ENCODE data around the gene KRT6A.

Gene KRT6A

GRCh38 chr12:52493172-52493571 lies at the start of gene KRT6A:
Gene KRT6A (minus strand): TSS chr12:52493257. CDS start chr12:52493188, 69 bp downstream.
- H3K4me1 Mint-ChIP-seq: peaks cover 9% of the 10 kb centered on the region
- no peak for ATAC-seq

GRCh38 chr12:52542157-52542556 lies 49.1 kb upstream of the KRT6A start:
- Mint-ChIP-seq H3K36me3 (no peaks in the 10 kb centered on the region), H3K4me3 (no peak overlapping the region), H3K27ac (no peak overlapping the region), H3K4me1 (no peaks in the 10 kb centered on the region), H3K27me3 (peaks cover 24% of the 10 kb centered on the region), H3K9me3 (no peaks in the 10 kb centered on the region)
- ATAC-seq: no peak

More at GRCh38 chr12:52493172-52493571, at the start of gene KRT6A:
- Mint-ChIP-seq H3K36me3 (no peaks in the 10 kb centered on the region), H3K27me3 (peaks cover 61% of the 10 kb centered on the region), H3K27ac (no peak within 1 kb of the TSS), H3K4me3 (no peak within 1 kb of the TSS), H3K9me3 (no peaks in the 10 kb centered on the region)

DNA sequence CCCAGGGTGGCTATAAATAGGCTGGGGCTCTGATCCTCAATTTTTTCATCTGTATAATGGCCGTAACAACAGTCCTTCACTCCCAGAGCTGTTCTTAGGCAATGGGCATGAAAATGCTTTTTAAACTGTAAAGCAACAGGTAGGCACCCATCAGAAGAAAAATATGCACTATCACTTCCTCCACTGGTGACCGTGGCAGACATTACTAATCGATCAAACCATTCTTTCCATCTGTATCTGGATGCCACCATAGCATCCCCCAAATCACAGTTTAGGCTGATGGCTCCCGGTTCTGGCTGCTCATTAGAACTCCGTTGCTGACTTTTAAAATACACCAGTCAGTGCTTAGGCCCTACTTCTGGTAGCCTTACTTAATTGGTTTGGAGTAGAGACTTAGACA lies 48.7 kb upstream of the KRT6A start:
- Mint-ChIP-seq H3K36me3 (no peaks in the 10 kb centered on the region), H3K4me3 (no peak overlapping the region), H3K27ac (no peak overlapping the region), H3K4me1 (no peaks in the 10 kb centered on the region), H3K27me3 (peaks cover 25% of the 10 kb centered on the region), H3K9me3 (no peaks in the 10 kb centered on the region)
- ATAC-seq: no peak

DNA sequence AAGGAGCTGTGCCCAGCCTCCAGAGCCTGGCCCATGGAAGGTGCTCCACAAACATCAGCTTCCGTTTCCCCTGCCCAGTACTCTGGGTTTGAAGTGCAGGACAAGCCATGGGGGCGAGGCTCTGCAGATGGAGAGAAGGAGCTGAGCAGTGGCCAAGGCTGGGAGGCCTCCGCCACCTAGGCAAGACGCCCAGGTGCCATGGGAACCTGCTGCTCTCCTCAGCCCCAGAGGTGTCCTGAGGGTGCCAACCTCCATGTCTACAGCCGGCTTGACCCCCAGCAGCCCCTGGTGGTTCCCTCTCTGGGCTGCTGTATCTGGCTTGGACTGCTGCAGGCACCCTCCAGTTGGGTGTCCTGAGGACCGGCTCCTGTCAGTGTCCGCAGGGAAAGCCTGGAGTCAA lies 47.5 kb upstream of the KRT6A start:
- Mint-ChIP-seq H3K9me3 (no peaks in the 10 kb centered on the region), H3K27ac (no peak overlapping the region), H3K36me3 (no peaks in the 10 kb centered on the region), H3K4me1 (no peaks in the 10 kb centered on the region), H3K27me3 (peaks cover 14% of the 10 kb centered on the region), H3K4me3 (no peak overlapping the region)
- no peak for ATAC-seq

DNA sequence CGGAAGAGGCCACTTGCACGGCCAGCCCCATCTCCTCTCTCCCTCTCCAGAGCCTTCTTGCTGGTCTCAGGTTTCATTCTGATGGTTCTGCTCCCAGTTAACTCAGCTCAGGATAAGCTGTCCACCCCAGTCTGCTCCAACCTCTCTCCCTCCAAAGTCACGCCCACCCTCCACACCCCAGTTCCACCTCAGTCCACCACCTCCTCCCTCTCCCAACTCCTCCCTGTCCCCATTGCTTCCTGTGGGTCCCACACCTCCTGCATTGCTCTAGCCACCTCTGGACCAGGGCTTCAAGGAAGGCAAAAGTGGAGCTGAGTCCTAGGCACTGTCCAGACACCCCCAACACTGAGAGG lies 46.7 kb upstream of the KRT6A start:
- no peaks in the 10 kb centered on the region for H3K9me3 Mint-ChIP-seq
- ATAC-seq: no peak
- no peaks in the 10 kb centered on the region for H3K36me3 Mint-ChIP-seq
- H3K27me3 Mint-ChIP-seq: peaks cover 10% of the 10 kb centered on the region
- no peak overlapping the region for H3K4me3 Mint-ChIP-seq
- H3K27ac Mint-ChIP-seq: no peak overlapping the region
- no peaks in the 10 kb centered on the region for H3K4me1 Mint-ChIP-seq

DNA sequence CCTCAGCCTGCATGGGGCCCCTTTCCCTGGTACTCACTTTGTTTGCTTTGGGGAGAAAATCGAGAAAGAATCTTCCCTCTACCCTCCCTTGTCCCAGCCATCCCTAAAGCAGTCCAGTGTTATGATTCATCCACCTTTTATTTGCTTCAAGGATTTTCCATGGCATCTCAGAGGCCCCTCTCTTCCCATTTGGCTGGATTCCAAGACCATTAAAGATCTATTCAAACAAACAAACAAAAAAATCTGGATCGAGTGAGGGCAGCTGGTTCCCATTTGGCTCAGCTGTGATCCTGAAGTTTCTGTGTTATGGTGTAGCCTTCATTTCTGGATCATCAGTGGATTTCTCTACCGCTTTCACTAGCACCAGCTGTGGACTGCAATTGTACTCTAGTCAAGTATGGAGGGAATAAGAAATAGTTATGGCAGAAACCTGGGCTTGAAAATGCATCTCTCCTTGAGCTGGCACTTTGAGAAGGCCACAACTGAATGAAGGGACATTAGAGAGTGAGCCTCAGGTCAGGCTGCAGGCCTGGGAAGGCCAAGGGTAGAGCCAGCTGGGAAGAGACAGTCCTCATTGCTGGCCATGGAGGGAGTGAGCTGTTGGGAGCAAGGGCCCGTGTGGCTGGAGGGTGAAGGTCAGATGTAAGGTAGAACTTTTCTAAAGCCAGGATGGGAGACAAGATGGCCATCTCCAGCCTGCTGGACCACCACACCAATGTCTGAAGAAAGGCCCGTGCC lies 46.2 kb upstream of the KRT6A start:
- no peak overlapping the region for H3K27ac Mint-ChIP-seq

DNA sequence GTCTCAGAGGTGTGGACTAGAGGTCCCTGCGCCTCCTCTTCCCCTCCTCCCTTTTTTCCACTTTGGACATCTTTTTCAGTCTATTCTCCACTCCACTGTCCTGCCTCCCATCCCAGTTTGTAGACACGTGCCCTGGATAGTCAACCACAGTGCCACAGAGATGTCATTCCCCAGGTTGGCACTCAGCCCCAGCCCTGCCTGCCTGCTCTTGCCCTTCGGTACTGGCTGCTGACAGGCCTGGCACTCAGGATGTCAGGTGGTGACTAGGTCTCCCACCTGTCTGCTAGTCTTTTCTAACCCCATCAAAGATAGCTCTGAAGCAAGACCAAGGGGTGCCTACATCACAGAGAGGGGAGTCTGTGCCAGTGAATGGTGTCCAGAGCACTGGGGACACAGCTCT lies 44.0 kb upstream of the KRT6A start:
- no peak overlapping the region for H3K4me3 Mint-ChIP-seq
- H3K36me3 Mint-ChIP-seq: no peaks in the 10 kb centered on the region
- H3K4me1 Mint-ChIP-seq: no peaks in the 10 kb centered on the region
- H3K27me3 Mint-ChIP-seq: peaks cover 10% of the 10 kb centered on the region
- ATAC-seq: no peak
- H3K9me3 Mint-ChIP-seq: no peaks in the 10 kb centered on the region
- no peak overlapping the region for H3K27ac Mint-ChIP-seq

More for the DNA sequence above, 46.2 kb upstream of the KRT6A start:
- Mint-ChIP-seq H3K9me3 (no peaks in the 10 kb centered on the region), H3K36me3 (no peaks in the 10 kb centered on the region), H3K27me3 (peaks cover 10% of the 10 kb centered on the region), H3K4me1 (no peaks in the 10 kb centered on the region), H3K4me3 (no peak overlapping the region)
- no peak for ATAC-seq

- Mint-ChIP-seq H3K9me3 (no peaks in the 10 kb centered on the region), H3K27me3 (peaks cover 10% of the 10 kb centered on the region), H3K36me3 (no peaks in the 10 kb centered on the region), H3K27ac (no peak overlapping the region), H3K4me3 (no peak overlapping the region), H3K4me1 (peaks cover 7% of the 10 kb centered on the region)
- no peak for ATAC-seq
Measured at GRCh38 chr12:52535574-52535973, 42.5 kb upstream of the KRT6A start.

DNA sequence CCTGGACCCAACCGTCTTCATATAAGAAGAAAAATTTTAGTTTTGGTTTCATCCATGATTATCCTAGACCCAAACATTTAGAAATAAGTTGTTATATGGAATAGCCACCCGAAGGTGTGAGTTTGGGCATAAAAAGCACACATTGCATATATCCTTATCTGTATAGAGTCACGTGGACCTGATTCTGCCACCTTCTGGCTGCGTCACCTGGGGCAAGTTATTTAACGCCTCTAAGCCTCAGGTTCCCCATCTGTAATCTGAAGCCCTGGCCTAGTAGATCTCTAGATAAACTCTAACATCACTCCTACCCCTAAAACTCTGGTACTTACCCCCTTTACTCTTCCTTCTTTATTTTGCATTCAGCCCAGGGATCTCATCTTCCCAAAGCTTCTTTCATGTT lies 41.4 kb upstream of the KRT6A start:
- Mint-ChIP-seq H3K27me3 (peaks cover 10% of the 10 kb centered on the region), H3K9me3 (no peaks in the 10 kb centered on the region), H3K36me3 (no peaks in the 10 kb centered on the region), H3K4me3 (no peak overlapping the region), H3K4me1 (peaks cover 7% of the 10 kb centered on the region), H3K27ac (no peak overlapping the region)
- no peak for ATAC-seq

- Mint-ChIP-seq H3K4me1 (peaks cover 7% of the 10 kb centered on the region), H3K9me3 (no peaks in the 10 kb centered on the region), H3K36me3 (no peaks in the 10 kb centered on the region), H3K27ac (no peak overlapping the region), H3K27me3 (peaks cover 10% of the 10 kb centered on the region), H3K4me3 (no peak overlapping the region)
- ATAC-seq: no peak
Measured at GRCh38 chr12:52533686-52534470, 40.8 kb upstream of the KRT6A start.

DNA sequence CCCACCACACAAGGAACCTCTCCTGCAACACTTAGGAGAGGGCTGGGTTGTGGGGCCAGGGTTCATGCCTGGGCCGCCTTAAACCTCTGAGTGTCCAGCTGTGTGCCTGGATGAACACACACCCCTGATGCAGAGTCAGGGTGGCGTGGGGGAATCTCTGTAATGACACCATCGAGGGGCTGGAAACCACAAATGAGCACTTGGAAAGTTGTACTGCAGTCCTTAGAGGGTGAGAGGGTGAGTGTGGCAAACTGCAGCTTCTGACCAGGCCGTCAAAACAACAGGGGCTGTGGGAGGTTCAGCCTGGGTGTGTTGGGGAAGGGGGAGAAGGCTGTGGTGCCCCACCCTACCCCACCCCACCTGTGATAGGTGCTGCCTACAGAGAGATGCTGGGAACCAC lies 39.6 kb upstream of the KRT6A start:
- peaks cover 10% of the 10 kb centered on the region for H3K27me3 Mint-ChIP-seq
- no peaks in the 10 kb centered on the region for H3K9me3 Mint-ChIP-seq
- no peak overlapping the region for H3K4me3 Mint-ChIP-seq
- no peak for ATAC-seq
- H3K4me1 Mint-ChIP-seq: peaks cover 7% of the 10 kb centered on the region
- no peaks in the 10 kb centered on the region for H3K36me3 Mint-ChIP-seq
- no peak overlapping the region for H3K27ac Mint-ChIP-seq

DNA sequence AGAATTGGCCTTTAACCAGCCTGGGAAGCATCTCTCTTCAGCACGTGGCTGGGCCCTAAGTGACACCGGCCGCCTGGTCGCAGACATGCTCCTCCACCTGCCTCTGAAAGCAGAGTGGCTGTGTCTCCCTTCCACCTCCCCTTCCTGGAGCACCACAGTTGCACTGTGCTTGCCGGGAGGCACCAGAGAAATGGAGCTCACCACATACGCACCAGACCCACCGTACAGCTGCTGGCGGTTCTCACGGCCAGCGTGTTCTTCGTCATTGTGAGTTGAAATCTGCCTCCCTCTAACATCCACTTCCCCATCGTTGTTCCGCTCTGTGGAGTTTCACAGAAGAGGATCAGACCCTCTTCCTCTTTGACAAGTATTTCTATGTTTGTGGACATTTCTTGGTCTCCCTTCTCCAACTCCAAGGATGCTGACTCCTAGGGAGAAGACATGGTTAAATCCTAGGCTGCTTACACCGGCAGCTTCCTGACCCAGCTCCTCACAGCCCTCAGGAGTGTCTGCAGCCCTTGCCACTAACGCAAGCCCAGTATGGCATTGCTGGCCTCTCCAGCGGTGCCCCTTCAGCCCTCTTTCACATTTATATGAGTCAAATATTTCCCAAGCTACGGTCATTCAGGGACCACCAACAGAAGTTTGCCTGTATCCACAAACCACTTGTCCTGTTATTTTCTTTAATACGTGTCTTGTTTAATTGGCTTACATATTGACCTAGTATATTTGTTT lies 38.7 kb upstream of the KRT6A start:
- Mint-ChIP-seq H3K27ac (no peak overlapping the region), H3K4me1 (peaks cover 7% of the 10 kb centered on the region)

GRCh38 chr12:52530905-52531304 lies 37.8 kb upstream of the KRT6A start:
- H3K9me3 Mint-ChIP-seq: no peaks in the 10 kb centered on the region
- H3K4me1 Mint-ChIP-seq: peaks cover 7% of the 10 kb centered on the region
- no peak overlapping the region for H3K4me3 Mint-ChIP-seq
- no peaks in the 10 kb centered on the region for H3K36me3 Mint-ChIP-seq
- H3K27me3 Mint-ChIP-seq: peaks cover 8% of the 10 kb centered on the region
- ATAC-seq: no peak
- no peak overlapping the region for H3K27ac Mint-ChIP-seq

More for the DNA sequence above, 38.7 kb upstream of the KRT6A start:
- Mint-ChIP-seq H3K27me3 (peaks cover 5% of the 10 kb centered on the region), H3K9me3 (no peaks in the 10 kb centered on the region), H3K36me3 (no peaks in the 10 kb centered on the region), H3K4me3 (no peak overlapping the region)
- ATAC-seq: peak; percentile 28

- no peak for ATAC-seq
- no peak overlapping the region for H3K27ac Mint-ChIP-seq
Measured at GRCh38 chr12:52530366-52530765, 37.3 kb upstream of the KRT6A start.

GRCh38 chr12:52529846-52530245 lies 36.8 kb upstream of the KRT6A start:
- H3K4me1 Mint-ChIP-seq: peaks cover 7% of the 10 kb centered on the region
- peaks cover 8% of the 10 kb centered on the region for H3K27me3 Mint-ChIP-seq
- H3K9me3 Mint-ChIP-seq: no peaks in the 10 kb centered on the region
- ATAC-seq: no peak
- no peaks in the 10 kb centered on the region for H3K36me3 Mint-ChIP-seq
- H3K4me3 Mint-ChIP-seq: no peak overlapping the region
- no peak overlapping the region for H3K27ac Mint-ChIP-seq

More at GRCh38 chr12:52530366-52530765, 37.3 kb upstream of the KRT6A start:
- Mint-ChIP-seq H3K9me3 (no peaks in the 10 kb centered on the region), H3K27me3 (peaks cover 8% of the 10 kb centered on the region), H3K4me1 (peaks cover 7% of the 10 kb centered on the region), H3K4me3 (no peak overlapping the region), H3K36me3 (no peaks in the 10 kb centered on the region)
